Measurements from ENCODE around the gene DMP1.
"Not testable (repeated sequence)": the region's sequence is repeated elsewhere in the genome, so short reads cannot be mapped to it uniquely, and the experiment has no call there.

The DMP1 gene

GRCh38 chr4:87688316-87688715 is 38.2 kb downstream of the DMP1 start:
- no peak for DNase-seq (ENCODE audit: low spot score)

- not testable (repeated sequence) for DNase-seq (ENCODE audit: low spot score)
These were observed 40.9 kb downstream of the DMP1 start for GRCh38 chr4:87690947-87691346.

GRCh38 chr4:87692060-87692459 is 42.0 kb downstream of the DMP1 start:
- DNase-seq (ENCODE audit: low spot score), result not testable (repeated sequence)

GRCh38 chr4:87697272-87697671 is 47.2 kb downstream of the DMP1 start:
- DNase-seq (ENCODE audit: low spot score), result no peak

- DNase-seq (ENCODE audit: low spot score), result no peak
These were observed 47.9 kb downstream of the DMP1 start for GRCh38 chr4:87697945-87698344.

GRCh38 chr4:87698394-87698793 is 48.3 kb downstream of the DMP1 start:
- no peak for DNase-seq (ENCODE audit: low spot score)

- no peak for DNase-seq (ENCODE audit: low spot score)
These were observed 53.9 kb downstream of the DMP1 start for GRCh38 chr4:87704001-87704400.

- no peak for DNase-seq (ENCODE audit: low spot score)
These were observed 57.3 kb downstream of the DMP1 start for GRCh38 chr4:87707279-87707918.
